Caki2 (cell line): ENCODE results near the gene NEK6. TPM values are rescaled to one million over a fixed set of nuclear protein-coding genes. Genes with fewer than 3 reads are reported as not detected.

ENCODE experiments used
- DNase-seq: peaks from one replicate; pipeline ENCODE4 v3.0.0-alpha.2; 2015; ENCODE audit warnings: low read depth
- in situ Hi-C: cut with HindIII; loops from 2 replicates; pipeline ENCODE4 v1.10.0; 2016; ENCODE audit warnings: low sequenced_read_pairs, low pct_unique_long_range_greater_than_20kb, mixed read lengths
- total RNA-seq: library from RNA; depleted of rRNA; stranded (reverse); fragments of >200 nt; shearing (Covaris generic); gene quantifications from 2 replicates; pipeline ENCODE4 v1.2.3, GENCODE V29; 2014; ENCODE audit warnings: low replicate concordance; rRNA removed

The NEK6 gene
- total RNA-seq: 119 and 135 TPM in 2 replicates

GRCh38 chr9:124257844-124258606, at the start of gene NEK6:
Gene NEK6, plus strand, starts transcription at chr9:124257949. Its CDS starts 44,016 bp downstream, at chr9:124301965.
- DNase-seq: peak; percentile 55
- in situ Hi-C loops: no loop called here

GRCh38 chr9:124208571-124208970, 49.2 kb upstream of the NEK6 start:
- DNase-seq: no peak
- in situ Hi-C loops: no loop called here

- in situ Hi-C loops: no loop called here
- no peak for DNase-seq
Measured at GRCh38 chr9:124209279-124209678, 48.5 kb upstream of the NEK6 start.

DNA sequence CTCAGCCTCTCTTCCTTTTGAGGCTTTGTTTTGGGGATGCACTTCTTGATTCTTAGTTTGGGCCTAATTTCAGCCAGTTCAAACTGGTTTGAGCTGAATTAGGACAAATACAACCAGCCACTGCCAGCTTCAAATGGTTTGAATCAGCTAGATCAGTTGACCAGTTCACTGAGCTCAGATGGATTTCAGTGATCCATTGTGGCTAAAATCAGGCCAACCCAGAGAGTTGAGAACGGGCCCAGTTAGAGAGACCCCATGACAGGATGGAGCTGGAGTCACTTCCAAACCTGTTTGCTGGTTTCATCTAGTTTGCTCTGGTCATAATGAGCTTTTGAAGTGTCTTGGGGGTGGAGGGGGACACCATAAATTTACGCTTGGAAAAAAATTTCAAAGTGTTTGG, 48.0 kb upstream of the NEK6 start:
- no peak for DNase-seq
- in situ Hi-C loops: no loop called here

DNA sequence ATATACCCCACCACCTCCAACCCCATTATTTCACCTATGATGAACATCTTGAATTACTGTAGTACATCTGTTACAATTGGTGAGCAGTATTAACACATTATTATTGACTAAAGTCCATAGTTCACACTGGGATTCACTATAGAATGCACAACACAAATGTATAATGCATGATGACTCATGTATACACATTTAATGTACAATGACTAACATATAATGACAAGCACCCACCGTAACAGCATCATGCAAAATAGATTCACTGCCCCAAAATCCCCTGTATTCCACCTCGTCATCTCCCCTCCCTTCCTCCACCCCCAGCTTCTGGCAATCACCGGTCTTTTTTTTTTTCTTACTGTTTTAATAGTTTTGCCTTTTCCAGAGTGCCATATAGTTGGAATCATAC, 47.1 kb upstream of the NEK6 start:
- DNase-seq: no peak

DNA sequence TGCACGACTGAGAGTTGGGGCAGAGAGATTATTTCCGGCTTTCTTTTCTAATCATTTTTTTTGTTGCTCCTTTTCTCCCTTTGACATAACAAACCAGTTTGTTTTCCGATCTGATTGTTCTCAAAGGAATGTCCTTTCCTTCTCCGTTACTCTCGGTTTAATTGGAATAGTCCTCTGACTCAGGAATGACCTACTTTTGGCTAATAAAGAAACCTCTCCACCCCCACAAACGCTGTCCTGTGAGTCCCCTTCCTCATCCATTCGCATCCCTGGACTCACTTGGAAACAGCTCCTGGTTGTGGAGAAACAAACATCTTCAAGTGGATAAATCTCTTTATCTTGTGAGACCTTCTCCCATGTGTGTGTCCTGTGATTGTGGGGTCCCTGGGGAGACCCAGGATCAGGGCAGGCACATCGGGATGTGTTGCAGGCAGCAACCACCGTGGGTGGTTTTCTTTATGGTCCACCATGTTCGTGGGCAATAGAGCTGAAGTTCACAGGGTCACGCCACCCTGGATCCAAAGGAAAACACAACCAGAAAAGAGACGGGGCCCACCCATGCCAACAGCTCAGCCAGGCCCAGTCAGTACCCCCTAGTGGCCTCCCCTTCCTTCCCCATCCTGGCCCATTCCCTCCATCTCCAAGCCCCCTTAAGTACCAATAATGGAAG, 45.2 kb upstream of the NEK6 start:
- in situ Hi-C loops: no loop called here
- no peak for DNase-seq

More for the DNA sequence above, 47.1 kb upstream of the NEK6 start:
- in situ Hi-C loops: no loop called here

- in situ Hi-C loops: no loop called here
- DNase-seq: no peak
Measured at GRCh38 chr9:124213396-124213795, 44.4 kb upstream of the NEK6 start.

DNA sequence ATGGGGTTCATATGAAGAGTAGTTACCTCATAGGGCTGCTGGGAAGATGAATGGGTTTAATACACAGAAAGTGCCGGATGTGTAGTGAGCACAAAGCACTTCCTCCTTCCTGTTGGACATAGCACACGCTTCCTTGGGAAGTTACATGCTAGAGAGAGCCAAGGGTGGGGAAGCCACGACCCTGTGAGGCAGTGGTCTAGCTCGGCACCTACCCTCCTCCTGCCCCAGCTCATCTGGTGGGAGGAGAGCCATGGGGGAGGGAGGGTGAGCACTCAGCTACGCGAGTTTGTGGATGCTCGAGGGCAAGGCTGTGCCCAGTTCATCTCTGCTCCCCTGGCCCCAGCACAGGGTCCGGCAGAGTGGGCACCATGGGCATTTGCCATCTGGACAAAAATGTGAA, 43.6 kb upstream of the NEK6 start:
- no peak for DNase-seq
- in situ Hi-C loops: no loop called here

- no peak for DNase-seq
- in situ Hi-C loops: no loop called here
Measured at GRCh38 chr9:124214596-124215367, 43.0 kb upstream of the NEK6 start.

GRCh38 chr9:124215368-124215910, 42.3 kb upstream of the NEK6 start:
- no peak for DNase-seq
- in situ Hi-C loops: no loop called here

GRCh38 chr9:124215956-124216355, 41.8 kb upstream of the NEK6 start:
- in situ Hi-C loops: no loop called here
- DNase-seq: no peak

DNA sequence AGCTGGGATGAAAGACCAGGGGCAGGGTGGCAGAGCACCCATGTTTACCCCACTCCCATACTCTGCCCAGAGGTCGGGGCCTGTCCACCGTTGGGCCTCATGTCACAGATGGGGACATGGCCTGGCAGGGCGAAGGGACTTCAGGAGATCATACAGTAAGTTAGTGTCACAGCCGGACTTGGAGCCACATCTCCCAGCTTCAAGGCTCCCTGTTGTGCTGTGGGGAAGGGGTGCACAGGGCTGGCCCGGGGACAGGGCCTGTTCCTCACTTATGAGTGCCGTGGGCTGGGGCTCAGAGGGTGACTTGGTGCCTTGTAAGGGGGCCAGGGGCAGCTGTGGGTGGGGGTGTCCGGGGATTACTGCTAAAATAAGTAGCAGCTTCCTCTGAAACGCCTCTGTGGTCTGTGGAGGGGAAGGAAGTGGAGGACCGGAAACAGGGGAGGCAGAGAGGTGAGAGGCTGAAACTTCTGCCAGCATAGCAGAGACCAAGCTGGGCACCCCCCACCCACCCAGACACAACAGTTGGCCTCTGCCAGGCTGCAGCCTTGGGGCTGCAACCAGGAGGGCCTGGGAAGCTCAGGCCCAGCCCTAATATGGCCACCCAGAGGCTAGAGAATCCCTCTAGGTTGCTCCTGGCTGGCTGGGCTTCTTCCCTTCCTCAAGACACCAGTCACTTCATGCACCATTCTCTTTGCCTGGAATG, 41.1 kb upstream of the NEK6 start:
- in situ Hi-C loops: no loop called here

GRCh38 chr9:124217836-124218437, 39.8 kb upstream of the NEK6 start:
- in situ Hi-C loops: no loop called here
- no peak for DNase-seq

More for the DNA sequence above, 41.1 kb upstream of the NEK6 start:
- no peak for DNase-seq

DNA sequence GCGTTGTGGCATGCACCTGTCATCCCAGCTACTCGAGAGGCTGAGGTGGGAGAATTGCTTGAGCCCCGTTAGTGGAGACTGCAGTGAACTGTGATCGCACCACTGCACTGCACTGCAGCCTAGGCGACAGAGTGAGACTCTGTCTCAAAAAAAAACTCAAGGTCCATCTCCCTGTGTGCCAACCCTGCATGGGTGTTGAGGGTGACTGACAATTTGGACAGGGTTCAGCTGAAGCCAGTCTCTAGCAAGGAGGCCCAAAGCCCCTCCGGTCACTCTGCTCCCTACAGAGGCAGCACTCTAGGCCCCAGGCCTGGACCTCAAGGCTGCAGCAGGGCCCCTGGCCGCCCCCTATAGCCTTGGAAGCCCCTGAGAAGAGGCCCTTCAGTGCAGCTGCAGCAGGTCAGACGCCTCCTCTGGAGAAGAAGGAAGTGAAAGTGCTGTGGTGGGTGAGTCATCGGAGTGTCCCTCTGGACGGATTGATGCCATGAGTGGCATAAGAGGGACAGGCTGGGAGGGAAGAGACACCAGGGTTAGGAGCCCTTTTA, 39.2 kb upstream of the NEK6 start:
- in situ Hi-C loops: no loop called here
- peak; percentile 86 for DNase-seq

DNA sequence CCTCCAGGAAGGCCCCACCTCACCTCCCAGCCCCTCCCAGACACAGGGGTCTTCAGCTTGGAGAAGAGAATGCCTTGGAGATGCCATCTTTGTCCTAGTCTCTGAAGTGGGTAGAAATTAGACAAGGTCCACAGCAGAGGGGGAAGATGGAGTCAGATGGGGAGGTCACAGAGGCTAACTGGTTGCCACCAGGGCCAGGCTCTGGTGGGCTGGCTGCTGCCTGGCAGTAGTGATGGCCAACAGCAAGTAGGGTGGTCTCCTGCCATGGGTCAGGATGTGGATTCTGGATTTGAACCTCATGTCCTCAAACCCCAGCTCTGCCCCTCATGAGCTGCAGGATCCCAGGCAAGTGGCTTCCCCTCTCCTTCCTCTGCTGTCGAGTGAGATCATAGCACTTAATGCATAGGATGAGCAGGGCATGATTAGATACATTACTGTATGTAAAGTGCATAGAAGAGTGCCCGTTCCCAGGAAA, 38.7 kb upstream of the NEK6 start:
- DNase-seq: no peak
- in situ Hi-C loops: no loop called here

DNA sequence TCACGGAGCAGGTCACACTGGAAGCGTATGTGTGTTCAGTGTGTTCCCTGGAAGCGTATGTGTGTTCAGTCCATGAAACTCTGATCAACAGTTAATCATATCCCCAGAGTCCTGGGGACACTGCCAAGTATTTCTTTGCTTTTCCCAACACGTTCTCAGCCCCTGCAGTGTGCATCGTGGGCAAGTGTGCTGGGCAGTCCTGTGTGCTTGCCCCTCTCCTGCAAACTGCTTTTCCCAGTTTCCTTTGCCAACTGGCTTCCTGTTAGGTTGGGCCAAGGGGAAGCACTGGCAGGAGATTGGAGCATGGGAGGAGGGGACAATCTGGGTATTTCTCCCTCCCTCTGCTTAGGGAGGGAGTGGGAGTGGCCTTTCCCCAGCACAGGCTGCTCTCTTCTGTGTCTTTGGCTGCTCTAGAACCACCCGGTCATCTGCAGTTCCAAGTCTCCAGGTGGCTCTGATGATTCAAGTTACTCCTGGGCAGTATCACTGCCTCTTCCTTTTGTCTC, 36.8 kb upstream of the NEK6 start:
- peak; percentile 78 for DNase-seq
- in situ Hi-C loops: no loop called here

DNA sequence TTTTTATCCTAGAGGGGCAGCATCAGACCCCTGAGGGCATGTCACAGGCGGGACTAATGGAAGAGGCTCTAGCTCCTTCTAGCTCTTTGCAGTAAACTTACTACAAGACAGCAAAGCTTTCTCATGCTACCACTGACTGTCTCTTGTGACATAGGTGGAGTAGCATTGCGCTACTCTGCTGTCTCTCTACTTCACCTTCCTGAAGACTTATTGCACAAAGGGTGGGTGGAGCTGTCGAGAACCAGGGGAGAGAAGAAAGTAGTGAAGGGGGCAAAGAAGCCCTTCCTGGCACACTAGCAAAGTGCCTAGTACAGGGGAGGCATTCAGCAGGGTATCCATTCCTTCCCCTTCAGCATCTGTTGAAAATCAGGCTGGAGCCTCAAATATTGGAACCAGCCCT, 36.1 kb upstream of the NEK6 start:
- in situ Hi-C loops: no loop called here
- no peak for DNase-seq
